ENCODE measurements around the gene CAMKK2. TPM values are rescaled to one million over a fixed set of nuclear protein-coding genes. Genes with fewer than 3 reads are reported as not detected.

The CAMKK2 gene
- total and polyA plus RNA-seq, 2 of the 13 experiments (the other 11 are each of a cell fraction or from before 2014, with no cell fraction given), result 18.8 to 20.0 TPM

GRCh38 chr12:121326996-121327674 lies 30.6 kb upstream of the CAMKK2 start:
- ChIA-PET CTCF (ENCODE audit: low intra/inter-chr PET ratio, low total read pairs) (no interaction called here), POLR2A (no interaction called here)
- no peak for DNase-seq (ENCODE audit: low spot score)
- no peaks in the 10 kb centered on the region for H3K79me2 ChIP-seq (ENCODE audit: insufficient read depth, low read length)
- peaks cover 33 to 85% of the 10 kb centered on the region in 2 experiments for H3K36me3 ChIP-seq (replicated peaks in 1 of 2; ENCODE audit: control insufficient read depth in 1 of 2, insufficient read depth in 2 of 2, low read length in 2 of 2)
- intact Hi-C loops (cut with micrococcal nuclease; ENCODE audit: unreplicated experiment) (no loop called here), in situ Hi-C loops (cut with HindIII; ENCODE audit: extremely low pct_ligation_motif_present, low pct_unique_long_range_greater_than_20kb) (no loop called here)
- 97% methylated on average over 17 of the region's 21 CpGs for WGBS (ENCODE audit: low lambda C conversion rate)
- TF ChIP-seq AHDC1 (CRISPR knock-in tag; IDR thresholded peaks at IDR 0.05; ENCODE audit: borderline replicate concordance) (no peak), RNF2 (conservative IDR thresholded peaks at IDR 0.05; ENCODE audit: low read depth) (no peak), ESRRA (CRISPR knock-in tag; IDR thresholded peaks at IDR 0.05; ENCODE audit: low read depth) (no peak), ZBTB44 (CRISPR knock-in tag; IDR thresholded peaks at IDR 0.05) (no peak), PCBP1 (IDR thresholded peaks at IDR 0.05; ENCODE audit: borderline replicate concordance, low read depth, low read length) (no peak), ZFYVE20 (CRISPR knock-in tag; IDR thresholded peaks at IDR 0.05; ENCODE audit: borderline replicate concordance, low read depth) (no peak), UBTF (CRISPR knock-in tag; IDR thresholded peaks at IDR 0.05) (no peak), SP1 (IDR thresholded peaks at IDR 0.05) (no peak), SP1 (CRISPR knock-in tag; IDR thresholded peaks at IDR 0.05) (no peak), ZNF24 (IDR thresholded peaks at IDR 0.05) (no peak)
- no peak overlapping the region for H3K4me2 ChIP-seq (ENCODE audit: low read depth, low read length)
- H3K4me3 ChIP-seq (replicated peaks in 1 of 3; ENCODE audit: insufficient read depth in 1 of 3, low read depth in 2 of 3, low read length in 3 of 3), result no peak overlapping the region
- no peaks in the 10 kb centered on the region for H4K20me1 ChIP-seq (ENCODE audit: insufficient read depth, low read length)
- no peak overlapping the region for H3K9ac ChIP-seq (ENCODE audit: insufficient read depth, low read depth, low read length)
- H3K9me3 ChIP-seq (ENCODE audit: low read length), result no peaks in the 10 kb centered on the region
- no peak overlapping the region for H3K27ac ChIP-seq (ENCODE audit: extremely low read length, insufficient read depth, low read length)
- H3K4me1 ChIP-seq (ENCODE audit: insufficient read depth, low read length), result no peaks in the 10 kb centered on the region
- no peaks in the 10 kb centered on the region for H3K27me3 ChIP-seq (ENCODE audit: control insufficient read depth in 1 of 2, insufficient read depth in 2 of 2, low read length in 2 of 2)
- H2AFZ ChIP-seq (ENCODE audit: low read length), result no peak overlapping the region
- FAIRE-seq, result no peak
- no peak for ATAC-seq
- BruUV-seq (replicated peaks), result no TSS peak
